SK-N-SH (cell line): ENCODE measurements around the gene DENND1C. TPM values are rescaled to one million over a fixed set of nuclear protein-coding genes. Genes with fewer than 3 reads are reported as not detected.

ENCODE experiments used
- CTCF ChIA-PET: fragments of 300-600, 350-600 bp; formaldehyde crosslinking; extraction: SDS; loops from one replicate; lab custom pipeline; 2021; lab: Yijun Ruan, JAX
- POLR2A ChIA-PET: fragments of 350-600 bp; sonication (Branson Sonifier 250); formaldehyde crosslinking; extraction: SDS; loops from one replicate; lab custom pipeline; 2020; ENCODE audit warnings: antibody characterized with exemption, inconsistent platforms; lab: Yijun Ruan, JAX
- DNase-seq: peaks from one replicate; pipeline ENCODE4 v3.0.0; 2012
- H2AFZ ChIP-seq: fragments of 200-600 bp; sonication (generic); 2 replicates; pipeline ENCODE4 v1.8.1; 2016; ENCODE audit warnings: antibody characterized with exemption, mild to moderate bottlenecking, low read depth
- H3F3A ChIP-seq: fragments of 200-600 bp; sonication (generic); replicated peaks from 2 replicates; pipeline ENCODE3; 2016; ENCODE audit warnings: antibody characterized with exemption, mild to moderate bottlenecking; ENCODE audit not compliant: insufficient read depth
- H3K27ac ChIP-seq, 2 experiments: fragments of 200-500 bp in 1 of 2; fragments of 200-600 bp in 1 of 2; sonication (Bioruptor generic) in 1 of 2; sonication (generic), shearing (Covaris generic) in 1 of 2; 2 replicates each; pipeline versions ENCODE4 v1.5.1 to v1.6.1; 2014 to 2016; ENCODE audit warnings: low read depth in 2 of 2, inconsistent platforms in 1 of 2, low read length in 1 of 2, mild to moderate bottlenecking in 1 of 2, mixed read lengths in 1 of 2
- H3K27me3 ChIP-seq: fragments of 200-600 bp; sonication (generic), shearing (Covaris generic); 2 replicates; pipeline ENCODE4 v1.6.1; 2016; ENCODE audit warnings: mixed run types; ENCODE audit not compliant: insufficient read depth
- H3K36me3 ChIP-seq, 2 experiments: fragments of 200-500 bp in 1 of 2; fragments of 200-600 bp in 1 of 2; sonication (Bioruptor generic) in 1 of 2; sonication (generic) in 1 of 2; replicated peaks in 1 of 2; 2 replicates each; pipeline versions ENCODE3 to v1.5.1; 2014 to 2016; ENCODE audit warnings: low read length in 1 of 2, mild to moderate bottlenecking in 1 of 2; ENCODE audit not compliant: insufficient read depth in 2 of 2, control insufficient read depth in 1 of 2
- H3K4me1 ChIP-seq, 2 experiments: fragments of 200-500 bp in 1 of 2; fragments of 200-600 bp in 1 of 2; sonication (Bioruptor generic) in 1 of 2; sonication (generic), shearing (Covaris generic) in 1 of 2; 2 replicates each; pipeline versions ENCODE4 v1.5.1 to v1.6.1; 2014 to 2016; ENCODE audit warnings: low read depth in 1 of 2, low read length in 1 of 2, mixed run types in 1 of 2; ENCODE audit not compliant: insufficient read depth in 2 of 2, control insufficient read depth in 1 of 2
- H3K4me2 ChIP-seq: fragments of 200-600 bp; sonication (generic), shearing (Covaris generic); 2 replicates; pipeline ENCODE4 v1.6.1; 2017; ENCODE audit warnings: mixed run types
- H3K4me3 ChIP-seq, 2 experiments: fragments of 200-500 bp in 1 of 2; fragments of 200-600 bp in 1 of 2; sonication (Bioruptor generic) in 1 of 2; sonication (generic), shearing (Covaris generic) in 1 of 2; 2 replicates each; pipeline versions ENCODE4 v1.5.1 to v1.8.1; 2014 to 2016; ENCODE audit warnings: low read depth in 2 of 2, inconsistent platforms in 1 of 2, low read length in 1 of 2, mild to moderate bottlenecking in 1 of 2, mixed read lengths in 1 of 2, moderate library complexity in 1 of 2
- H3K79me2 ChIP-seq: fragments of 200-600 bp; sonication (generic); 2 replicates; pipeline ENCODE4 v1.8.1; 2017; ENCODE audit warnings: mild to moderate bottlenecking; ENCODE audit not compliant: insufficient read depth
- H3K9ac ChIP-seq: fragments of 200-600 bp; sonication (generic); 2 replicates; pipeline ENCODE4 v1.6.1; 2017; ENCODE audit warnings: mixed run types
- H3K9me2 ChIP-seq: fragments of 200-600 bp; sonication (generic); 2 replicates; pipeline ENCODE4 v1.6.1; 2017; ENCODE audit warnings: mixed run types
- H3K9me3 ChIP-seq: fragments of 200-600 bp; sonication (generic); 2 replicates; pipeline ENCODE4 v1.6.1; 2017; ENCODE audit warnings: mixed run types, mild to moderate bottlenecking, moderate library complexity
- H4K20me1 ChIP-seq: fragments of 200-600 bp; sonication (generic); 2 replicates; pipeline ENCODE4 v1.6.1; 2017; ENCODE audit warnings: mild to moderate bottlenecking, mixed run types; ENCODE audit not compliant: insufficient read depth
- CHD2 ChIP-seq: fragments of 150-350 bp; IDR thresholded peaks from 2 replicates; pipeline ENCODE4 v1.6.1; 2018; ENCODE audit warnings: low read length; ENCODE audit not compliant: partially characterized antibody
- ELF1 ChIP-seq: IDR thresholded peaks from 2 replicates; pipeline ENCODE4 v1.4.0; 2012
- EP300 ChIP-seq, 2 experiments: IDR thresholded peaks; 2 replicates each; pipeline versions ENCODE4 v1.4.0 to v1.6.1; 2012; ENCODE audit warnings: borderline replicate concordance in 1 of 2, low read depth in 1 of 2, low read length in 1 of 2
- FOSL2 ChIP-seq: IDR thresholded peaks from 2 replicates; pipeline ENCODE4 v1.4.0; 2012; ENCODE audit warnings: low read depth, mild to moderate bottlenecking, moderate library complexity, borderline replicate concordance
- FOXJ3 ChIP-seq: sonication (generic); formaldehyde crosslinking; IDR thresholded peaks from 2 replicates; pipeline ENCODE4 v1.5.1; 2020; ENCODE audit warnings: mild to moderate bottlenecking, missing genetic modification reagents
- FOXM1 ChIP-seq: IDR thresholded peaks from 2 replicates; pipeline ENCODE4 v1.4.0; 2012; ENCODE audit warnings: low read depth, mild to moderate bottlenecking
- GATA2 ChIP-seq: sonication (generic); formaldehyde crosslinking; IDR thresholded peaks from 2 replicates; pipeline ENCODE4 v1.5.0; 2020; ENCODE audit warnings: mild to moderate bottlenecking, missing genetic modification reagents
- IRF3 ChIP-seq: fragments of 150-350 bp; IDR thresholded peaks from 2 replicates; pipeline ENCODE4 v1.6.1; 2016; ENCODE audit warnings: mild to moderate bottlenecking, low read depth, low read length
- MAX ChIP-seq: IDR thresholded peaks from 2 replicates; pipeline ENCODE4 v1.4.0; 2012; ENCODE audit warnings: low read depth
- MEF2A ChIP-seq: IDR thresholded peaks from 2 replicates; pipeline ENCODE4 v1.4.0; 2012; ENCODE audit warnings: low read depth, borderline replicate concordance
- NRF1 ChIP-seq: IDR thresholded peaks from 2 replicates; pipeline ENCODE4 v1.6.1; 2012; ENCODE audit warnings: low read depth, mild to moderate bottlenecking, low read length
- PBX3 ChIP-seq: IDR thresholded peaks from 2 replicates; pipeline ENCODE4; 2012
- RFX5 ChIP-seq: IDR thresholded peaks from 2 replicates; pipeline ENCODE4 v1.6.1; 2012; ENCODE audit warnings: mild to moderate bottlenecking, improper control_type of control experiment, low read length
- RXRA ChIP-seq: IDR thresholded peaks from 2 replicates; pipeline ENCODE4 v1.4.0; 2012; ENCODE audit warnings: low read depth, mild to moderate bottlenecking, borderline replicate concordance
- SMC3 ChIP-seq: IDR thresholded peaks from 2 replicates; pipeline ENCODE4 v1.6.1; 2012; ENCODE audit warnings: low read depth, low read length, improper control_type of control experiment
- USF1 ChIP-seq: IDR thresholded peaks from 2 replicates; pipeline ENCODE4 v1.4.0; 2012; ENCODE audit warnings: low read depth, borderline replicate concordance
- USF2 ChIP-seq: fragments of 150-350 bp; IDR thresholded peaks from 2 replicates; pipeline ENCODE4 v1.6.1; 2017; ENCODE audit warnings: antibody characterized with exemption, low read length, low read depth, borderline replicate concordance
- YY1 ChIP-seq: IDR thresholded peaks from 2 replicates; pipeline ENCODE4 v1.4.0; 2012; ENCODE audit warnings: low read depth, mild to moderate bottlenecking
- WGBS: methylation state at CpG from one replicate; pipeline ENCODE4 v1.1.6; 2017; ENCODE audit warnings: low lambda C conversion rate; 5-methylcytosine and 5-hydroxymethylcytosine counted together
- polyA plus RNA-seq, 3 experiments: library from polyadenylated mRNA; depleted of rRNA; stranded (reverse); fragments of >200 nt; gene quantifications; 2 replicates each; pipeline ENCODE4 v1.2.3, GENCODE V29; 2012

DENND1C gene
- polyA plus RNA-seq, 1 of the 3 experiments (the other 2 are of a cell fraction): 0.05 TPM

GRCh38 chr19:6473647-6474046 lies 7.9 kb downstream of the DENND1C start:
- no peak overlapping the region for H3K4me3 ChIP-seq
- no peak overlapping the region for H3K27ac ChIP-seq
- H4K20me1 ChIP-seq: no peaks in the 10 kb centered on the region
- no peak overlapping the region for H3K4me2 ChIP-seq
- H3K79me2 ChIP-seq: no peaks in the 10 kb centered on the region
- no peaks in the 10 kb centered on the region for H3K36me3 ChIP-seq
- peaks cover 28% of the 10 kb centered on the region for H3K27me3 ChIP-seq
- H2AFZ ChIP-seq: no peak overlapping the region
- WGBS: 55% methylated on average over 8 of the region's 9 CpGs
- H3K9me3 ChIP-seq: no peaks in the 10 kb centered on the region
- no peak overlapping the region for H3K9ac ChIP-seq
- ChIA-PET CTCF (no interaction called here), POLR2A (no interaction called here)
- TF ChIP-seq PBX3 (no peak), USF1 (no peak)
- no peak for DNase-seq
- no peaks in the 10 kb centered on the region for H3F3A ChIP-seq
- peaks cover 0 to 14% of the 10 kb centered on the region in 2 experiments; a peak in 1 of 4 replicates for H3K4me1 ChIP-seq
- no peaks in the 10 kb centered on the region for H3K9me2 ChIP-seq

- no peak for TF ChIP-seq FOXJ3 (CRISPR knock-in tag)
- no peak overlapping the region for H3K4me3 ChIP-seq
- CTCF ChIA-PET: no interaction called here
- no peaks in the 10 kb centered on the region for H3F3A ChIP-seq
- POLR2A ChIA-PET: no interaction called here
- WGBS: 67% methylated on average over 1 of the region's 4 CpGs
- DNase-seq: no peak
- no peaks in the 10 kb centered on the region for H3K9me2 ChIP-seq
- H3K4me2 ChIP-seq: no peak overlapping the region
- no peaks in the 10 kb centered on the region for H4K20me1 ChIP-seq
- H3K27me3 ChIP-seq: peaks cover 37% of the 10 kb centered on the region
- no peaks in the 10 kb centered on the region for H3K36me3 ChIP-seq
- no peaks in the 10 kb centered on the region for H3K79me2 ChIP-seq
- H3K9me3 ChIP-seq: no peaks in the 10 kb centered on the region
- H2AFZ ChIP-seq: no peak overlapping the region
- no peak overlapping the region for H3K9ac ChIP-seq
- H3K4me1 ChIP-seq: peaks cover 0 to 14% of the 10 kb centered on the region in 2 experiments; a peak in 1 of 4 replicates
- no peak overlapping the region for H3K27ac ChIP-seq
Measured at GRCh38 chr19:6472713-6473112, 8.9 kb downstream of the DENND1C start.

- POLR2A ChIA-PET: no interaction called here
- H4K20me1 ChIP-seq: no peaks in the 10 kb centered on the region
- H3K27ac ChIP-seq: no peak overlapping the region
- peaks cover 50% of the 10 kb centered on the region for H3K27me3 ChIP-seq
- no peak overlapping the region for H3K4me3 ChIP-seq
- CTCF ChIA-PET: no interaction called here
- peaks cover 0 to 9% of the 10 kb centered on the region in 2 experiments; a peak in 1 of 4 replicates for H3K4me1 ChIP-seq
- H3K9me3 ChIP-seq: no peaks in the 10 kb centered on the region
- DNase-seq: no peak
- no peak overlapping the region for H3K4me2 ChIP-seq
- H2AFZ ChIP-seq: no peak overlapping the region
- 63% methylated on average over 13 of the region's 14 CpGs for WGBS
- no peaks in the 10 kb centered on the region for H3K9me2 ChIP-seq
- H3K36me3 ChIP-seq: no peaks in the 10 kb centered on the region
- no peaks in the 10 kb centered on the region for H3K79me2 ChIP-seq
- H3F3A ChIP-seq: no peaks in the 10 kb centered on the region
- H3K9ac ChIP-seq: no peak overlapping the region
- TF ChIP-seq FOXM1: no peak
- TF ChIP-seq EP300 (IDR thresholded peaks at IDR 0.05; ENCODE audit: borderline replicate concordance in 1 of 2, low read depth in 1 of 2, low read length in 1 of 2): no peak
- no peak for TF ChIP-seq YY1
- no peak for TF ChIP-seq MAX
- no peak for TF ChIP-seq FOSL2
- TF ChIP-seq RXRA: no peak
- TF ChIP-seq RFX5: no peak
- no peak for TF ChIP-seq PBX3
- no peak for TF ChIP-seq SMC3
- TF ChIP-seq GATA2: no peak
- no peak for TF ChIP-seq FOXJ3 (CRISPR knock-in tag)
- TF ChIP-seq CHD2: no peak
- no peak for TF ChIP-seq USF2
- no peak for TF ChIP-seq NRF1
- TF ChIP-seq ELF1: no peak
- TF ChIP-seq MEF2A: no peak
- no peak for TF ChIP-seq IRF3
Measured at GRCh38 chr19:6471076-6471475, 10.5 kb downstream of the DENND1C start.
